ENCODE measurements around the gene ENTPD6.

- TF ChIP-seq, protein P1, sequence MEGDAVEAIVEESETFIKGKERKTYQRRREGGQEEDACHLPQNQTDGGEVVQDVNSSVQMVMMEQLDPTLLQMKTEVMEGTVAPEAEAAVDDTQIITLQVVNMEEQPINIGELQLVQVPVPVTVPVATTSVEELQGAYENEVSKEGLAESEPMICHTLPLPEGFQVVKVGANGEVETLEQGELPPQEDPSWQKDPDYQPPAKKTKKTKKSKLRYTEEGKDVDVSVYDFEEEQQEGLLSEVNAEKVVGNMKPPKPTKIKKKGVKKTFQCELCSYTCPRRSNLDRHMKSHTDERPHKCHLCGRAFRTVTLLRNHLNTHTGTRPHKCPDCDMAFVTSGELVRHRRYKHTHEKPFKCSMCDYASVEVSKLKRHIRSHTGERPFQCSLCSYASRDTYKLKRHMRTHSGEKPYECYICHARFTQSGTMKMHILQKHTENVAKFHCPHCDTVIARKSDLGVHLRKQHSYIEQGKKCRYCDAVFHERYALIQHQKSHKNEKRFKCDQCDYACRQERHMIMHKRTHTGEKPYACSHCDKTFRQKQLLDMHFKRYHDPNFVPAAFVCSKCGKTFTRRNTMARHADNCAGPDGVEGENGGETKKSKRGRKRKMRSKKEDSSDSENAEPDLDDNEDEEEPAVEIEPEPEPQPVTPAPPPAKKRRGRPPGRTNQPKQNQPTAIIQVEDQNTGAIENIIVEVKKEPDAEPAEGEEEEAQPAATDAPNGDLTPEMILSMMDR (IDR thresholded peaks at IDR 0.05; ENCODE audit: insufficient read depth, low read depth, low read length) = no peak
- no peak for TF ChIP-seq EZH2 (IDR thresholded peaks at IDR 0.05; ENCODE audit: insufficient read depth, low read length)
These were observed 29.4 kb downstream of the ENTPD6 start for GRCh38 chr20:25224941-25225340.
